HG03354 (cell line): ENCODE measurements around the gene ZNF592.

Experiments used
- ATAC-seq: cut with Tn5 transposase; IDR thresholded peaks from one replicate; pipeline ENCODE4 v1.9.1; 2021; ENCODE audit warnings: mild to moderate bottlenecking; ENCODE audit not compliant: unreplicated experiment, poor library complexity, severe bottlenecking

ZNF592 gene

GRCh38 chr15:84775867-84776449 lies 27.6 kb downstream of the ZNF592 start:
- ATAC-seq, result no peak

GRCh38 chr15:84778194-84778593 lies 29.8 kb downstream of the ZNF592 start:
- no peak for ATAC-seq

DNA sequence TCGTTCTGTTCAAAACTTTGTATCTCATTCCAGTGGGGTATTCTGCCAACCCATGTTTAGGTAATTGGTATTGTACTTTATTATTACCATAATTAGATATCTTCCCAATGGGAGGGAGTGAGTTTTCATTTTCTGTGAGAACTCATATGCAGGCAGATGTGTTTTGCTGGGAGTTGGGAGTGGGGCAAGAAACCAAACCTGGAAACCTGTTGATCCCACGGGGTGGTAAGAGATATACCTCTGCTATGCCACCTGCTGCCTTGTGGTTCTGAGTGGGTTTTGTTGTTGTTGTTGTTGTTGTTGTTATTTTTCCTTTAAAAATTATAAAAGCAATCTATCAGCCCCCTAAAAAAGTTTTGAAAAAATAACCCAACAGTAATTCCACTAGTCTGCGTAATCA lies 32.1 kb downstream of the ZNF592 start:
- ATAC-seq, result no peak

GRCh38 chr15:84781495-84781894 lies 33.1 kb downstream of the ZNF592 start:
- no peak for ATAC-seq

DNA sequence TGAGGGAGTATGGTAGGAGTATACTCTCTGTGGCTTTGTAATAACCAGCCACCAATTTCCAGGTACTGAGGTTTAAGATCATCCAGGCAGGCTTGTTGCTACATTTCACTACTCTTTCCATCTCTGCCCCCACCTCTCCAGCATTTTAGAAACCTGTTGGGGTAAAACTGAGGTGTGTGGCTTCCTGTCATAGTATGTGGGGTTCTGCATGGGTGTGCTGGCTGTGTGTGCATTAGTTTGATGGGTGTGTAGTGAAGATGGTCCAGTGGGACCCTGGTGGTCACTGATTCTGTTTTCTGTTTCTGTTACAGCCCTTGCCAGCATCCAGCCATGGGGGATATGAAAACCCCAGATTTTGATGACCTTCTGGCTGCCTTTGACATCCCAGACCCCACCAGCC lies 34.0 kb downstream of the ZNF592 start:
- ATAC-seq, result no peak

DNA sequence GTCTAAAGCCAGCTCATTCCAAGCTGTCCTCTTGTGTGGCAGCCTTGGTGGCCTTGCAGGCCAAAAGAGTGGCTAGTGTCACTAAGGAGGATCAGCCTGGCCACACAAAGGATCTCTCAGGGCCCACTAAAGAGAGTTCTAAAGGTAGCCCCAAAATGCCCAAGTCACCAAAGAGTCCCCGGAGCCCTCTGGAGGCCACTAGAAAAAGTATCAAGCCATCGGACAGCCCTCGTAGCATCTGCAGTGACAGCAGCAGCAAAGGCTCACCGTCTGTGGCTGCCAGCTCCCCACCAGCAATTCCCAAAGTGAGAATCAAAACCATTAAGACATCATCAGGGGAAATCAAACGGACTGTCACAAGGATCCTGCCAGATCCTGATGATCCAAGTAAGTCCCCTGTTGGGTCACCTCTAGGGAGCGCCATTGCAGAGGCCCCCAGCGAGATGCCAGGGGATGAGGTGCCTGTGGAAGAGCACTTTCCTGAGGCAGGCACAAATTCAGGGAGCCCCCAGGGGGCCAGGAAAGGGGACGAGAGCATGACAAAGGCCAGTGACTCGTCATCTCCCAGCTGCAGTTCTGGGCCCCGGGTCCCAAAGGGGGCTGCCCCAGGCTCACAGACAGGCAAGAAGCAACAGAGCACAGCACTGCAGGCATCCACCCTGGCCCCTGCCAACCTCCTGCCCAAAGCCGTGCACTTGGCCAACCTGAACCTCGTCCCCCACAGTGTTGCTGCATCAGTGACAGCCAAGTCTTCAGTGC lies 35.3 kb downstream of the ZNF592 start:
- no peak for ATAC-seq

DNA sequence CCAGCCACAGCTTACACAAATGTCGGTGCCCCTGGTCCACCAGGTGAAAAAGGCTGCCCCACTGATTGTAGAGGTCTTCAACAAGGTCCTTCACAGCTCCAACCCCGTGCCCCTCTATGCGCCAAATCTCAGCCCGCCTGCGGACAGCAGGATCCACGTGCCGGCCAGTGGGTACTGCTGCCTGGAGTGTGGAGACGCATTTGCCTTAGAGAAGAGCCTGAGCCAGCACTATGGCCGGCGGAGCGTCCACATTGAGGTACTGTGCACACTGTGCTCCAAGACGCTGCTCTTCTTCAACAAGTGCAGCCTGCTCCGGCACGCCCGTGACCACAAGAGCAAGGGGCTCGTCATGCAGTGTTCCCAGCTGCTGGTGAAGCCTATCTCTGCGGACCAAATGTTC lies 35.9 kb downstream of the ZNF592 start:
- no peak for ATAC-seq

DNA sequence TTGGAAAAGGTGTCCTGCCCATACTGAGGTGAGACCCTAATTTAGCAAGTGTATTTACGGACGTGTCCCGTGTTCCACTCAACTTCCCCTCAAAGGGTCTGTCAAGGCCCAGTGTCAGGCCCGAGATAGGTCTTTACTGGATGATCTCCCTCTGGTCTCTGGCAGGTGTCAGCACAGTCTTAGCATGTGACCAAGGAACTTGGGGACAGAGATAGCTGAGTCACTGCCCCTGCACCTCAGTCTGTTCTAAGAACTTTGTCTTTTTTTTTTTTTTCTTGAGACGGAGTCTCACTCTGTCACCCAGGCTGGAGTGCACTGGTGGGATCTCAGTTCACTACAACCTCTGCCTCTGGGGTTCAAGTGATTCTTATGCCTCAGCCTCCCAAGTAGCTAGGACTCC lies 36.7 kb downstream of the ZNF592 start:
- ATAC-seq, result no peak

- no peak for ATAC-seq
These were observed 40.1 kb downstream of the ZNF592 start for GRCh38 chr15:84788500-84788899.

GRCh38 chr15:84789762-84790161 lies 41.4 kb downstream of the ZNF592 start:
- no peak for ATAC-seq

GRCh38 chr15:84790676-84791075 lies 42.3 kb downstream of the ZNF592 start:
- no peak for ATAC-seq

DNA sequence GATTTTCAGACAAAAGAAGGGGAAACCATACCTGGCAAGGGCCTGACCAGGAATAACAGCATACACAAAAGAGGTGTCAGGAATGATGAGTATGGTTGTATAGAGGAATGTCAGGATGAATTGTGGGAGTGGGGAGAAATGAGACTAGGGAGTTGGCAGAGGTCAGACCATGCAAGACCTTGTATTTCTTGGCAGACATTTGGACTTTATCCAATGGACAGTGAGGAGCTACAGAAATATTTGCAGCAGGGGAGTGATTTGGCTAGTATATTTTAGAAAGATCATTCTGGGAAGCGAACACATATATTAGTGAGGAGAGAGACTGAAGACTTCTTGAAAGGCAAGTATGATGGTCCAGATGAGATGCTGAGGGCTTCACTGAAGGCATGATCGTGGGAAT lies 43.4 kb downstream of the ZNF592 start:
- no peak for ATAC-seq

DNA sequence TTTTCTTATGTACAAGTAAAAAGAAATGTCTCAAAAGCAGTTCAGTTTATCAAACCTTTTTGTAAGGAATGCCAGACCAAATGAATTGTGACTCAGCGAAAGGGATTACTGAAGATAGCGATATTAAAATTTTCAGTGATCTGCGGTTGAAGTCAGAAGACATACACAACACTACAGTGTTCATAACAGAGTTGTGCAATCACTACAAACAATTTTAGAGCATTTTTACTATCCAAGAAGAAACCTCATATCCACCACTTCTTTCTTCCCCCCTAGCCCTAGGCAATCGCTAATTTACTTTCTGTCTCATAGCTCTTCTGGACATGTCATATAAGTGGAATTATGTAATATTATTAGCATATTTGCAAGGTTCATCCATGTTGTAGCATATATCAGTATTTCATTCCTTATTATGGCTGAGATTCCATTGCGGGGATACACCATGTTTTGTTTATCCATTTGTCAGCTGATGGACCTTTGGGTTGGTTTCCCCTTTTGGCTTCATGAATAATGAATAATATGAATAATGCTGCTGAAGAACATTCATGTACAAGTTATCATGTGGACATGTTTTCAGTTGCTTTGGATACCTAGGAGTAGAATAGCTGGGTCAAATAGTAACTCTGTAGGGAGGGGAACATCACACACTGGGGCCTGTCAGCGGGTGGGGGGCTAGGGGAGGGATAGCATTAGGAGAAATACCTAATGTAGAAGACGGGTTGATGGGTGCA lies 45.2 kb downstream of the ZNF592 start:
- ATAC-seq, result no peak

GRCh38 chr15:84794162-84794547 lies 45.8 kb downstream of the ZNF592 start:
- ATAC-seq, result no peak

- no peak for ATAC-seq
These were observed 46.8 kb downstream of the ZNF592 start for GRCh38 chr15:84795186-84795585.

DNA sequence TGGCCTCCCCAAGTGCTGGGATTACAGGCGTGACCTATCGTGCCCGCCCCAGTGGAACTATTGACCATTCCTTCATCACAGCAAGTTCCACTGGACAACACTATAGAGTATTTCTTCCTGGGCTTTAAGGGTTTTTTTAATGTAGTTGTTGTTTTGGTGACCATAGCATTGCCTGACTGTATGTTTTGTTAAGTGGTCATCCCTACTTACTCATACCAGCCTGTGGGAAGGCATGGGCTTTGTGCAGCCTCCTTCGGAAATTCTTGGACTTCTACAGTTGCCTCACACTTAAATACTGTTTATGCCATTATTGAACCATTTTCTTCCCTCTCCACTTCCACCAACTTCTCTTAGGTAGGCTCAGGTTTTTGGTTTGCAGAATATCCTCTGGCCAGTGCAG lies 48.8 kb downstream of the ZNF592 start:
- no peak for ATAC-seq

DNA sequence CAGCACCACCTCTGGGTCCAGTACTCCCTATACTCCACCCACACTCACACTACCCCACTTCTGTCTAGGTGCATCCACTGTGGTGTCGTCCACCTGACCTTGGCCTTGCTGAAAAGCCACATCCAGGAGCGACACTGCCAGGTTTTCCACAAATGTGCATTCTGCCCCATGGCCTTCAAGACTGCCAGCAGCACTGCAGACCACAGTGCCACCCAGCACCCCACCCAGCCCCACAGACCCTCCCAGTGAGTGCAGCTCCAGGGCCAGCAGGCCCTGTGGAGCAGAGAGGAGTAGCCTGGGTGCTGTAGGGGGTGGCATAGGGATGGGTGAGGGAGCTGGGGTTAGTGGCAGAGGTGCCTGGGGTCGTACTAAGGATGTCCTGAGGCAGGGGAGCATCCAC lies 49.4 kb downstream of the ZNF592 start:
- ATAC-seq, result no peak

GRCh38 chr15:84798436-84798946 lies 50.1 kb downstream of the ZNF592 start:
- no peak for ATAC-seq

GRCh38 chr15:84799511-84800187 lies 51.3 kb downstream of the ZNF592 start:
- no peak for ATAC-seq

GRCh38 chr15:84800365-84800806 lies 52.0 kb downstream of the ZNF592 start:
- no peak for ATAC-seq
